COLO668 (cell line): ENCODE results near the gene BSN.

ENCODE experiments used
- DNase-seq: peaks from one replicate; lab custom pipeline; 2025; ENCODE audit not compliant: unreplicated experiment; lab: John Stamatoyannopoulos, UW

The BSN gene, protein sequence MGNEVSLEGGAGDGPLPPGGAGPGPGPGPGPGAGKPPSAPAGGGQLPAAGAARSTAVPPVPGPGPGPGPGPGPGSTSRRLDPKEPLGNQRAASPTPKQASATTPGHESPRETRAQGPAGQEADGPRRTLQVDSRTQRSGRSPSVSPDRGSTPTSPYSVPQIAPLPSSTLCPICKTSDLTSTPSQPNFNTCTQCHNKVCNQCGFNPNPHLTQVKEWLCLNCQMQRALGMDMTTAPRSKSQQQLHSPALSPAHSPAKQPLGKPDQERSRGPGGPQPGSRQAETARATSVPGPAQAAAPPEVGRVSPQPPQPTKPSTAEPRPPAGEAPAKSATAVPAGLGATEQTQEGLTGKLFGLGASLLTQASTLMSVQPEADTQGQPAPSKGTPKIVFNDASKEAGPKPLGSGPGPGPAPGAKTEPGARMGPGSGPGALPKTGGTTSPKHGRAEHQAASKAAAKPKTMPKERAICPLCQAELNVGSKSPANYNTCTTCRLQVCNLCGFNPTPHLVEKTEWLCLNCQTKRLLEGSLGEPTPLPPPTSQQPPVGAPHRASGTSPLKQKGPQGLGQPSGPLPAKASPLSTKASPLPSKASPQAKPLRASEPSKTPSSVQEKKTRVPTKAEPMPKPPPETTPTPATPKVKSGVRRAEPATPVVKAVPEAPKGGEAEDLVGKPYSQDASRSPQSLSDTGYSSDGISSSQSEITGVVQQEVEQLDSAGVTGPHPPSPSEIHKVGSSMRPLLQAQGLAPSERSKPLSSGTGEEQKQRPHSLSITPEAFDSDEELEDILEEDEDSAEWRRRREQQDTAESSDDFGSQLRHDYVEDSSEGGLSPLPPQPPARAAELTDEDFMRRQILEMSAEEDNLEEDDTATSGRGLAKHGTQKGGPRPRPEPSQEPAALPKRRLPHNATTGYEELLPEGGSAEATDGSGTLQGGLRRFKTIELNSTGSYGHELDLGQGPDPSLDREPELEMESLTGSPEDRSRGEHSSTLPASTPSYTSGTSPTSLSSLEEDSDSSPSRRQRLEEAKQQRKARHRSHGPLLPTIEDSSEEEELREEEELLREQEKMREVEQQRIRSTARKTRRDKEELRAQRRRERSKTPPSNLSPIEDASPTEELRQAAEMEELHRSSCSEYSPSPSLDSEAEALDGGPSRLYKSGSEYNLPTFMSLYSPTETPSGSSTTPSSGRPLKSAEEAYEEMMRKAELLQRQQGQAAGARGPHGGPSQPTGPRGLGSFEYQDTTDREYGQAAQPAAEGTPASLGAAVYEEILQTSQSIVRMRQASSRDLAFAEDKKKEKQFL (N-terminal part only)

DNA sequence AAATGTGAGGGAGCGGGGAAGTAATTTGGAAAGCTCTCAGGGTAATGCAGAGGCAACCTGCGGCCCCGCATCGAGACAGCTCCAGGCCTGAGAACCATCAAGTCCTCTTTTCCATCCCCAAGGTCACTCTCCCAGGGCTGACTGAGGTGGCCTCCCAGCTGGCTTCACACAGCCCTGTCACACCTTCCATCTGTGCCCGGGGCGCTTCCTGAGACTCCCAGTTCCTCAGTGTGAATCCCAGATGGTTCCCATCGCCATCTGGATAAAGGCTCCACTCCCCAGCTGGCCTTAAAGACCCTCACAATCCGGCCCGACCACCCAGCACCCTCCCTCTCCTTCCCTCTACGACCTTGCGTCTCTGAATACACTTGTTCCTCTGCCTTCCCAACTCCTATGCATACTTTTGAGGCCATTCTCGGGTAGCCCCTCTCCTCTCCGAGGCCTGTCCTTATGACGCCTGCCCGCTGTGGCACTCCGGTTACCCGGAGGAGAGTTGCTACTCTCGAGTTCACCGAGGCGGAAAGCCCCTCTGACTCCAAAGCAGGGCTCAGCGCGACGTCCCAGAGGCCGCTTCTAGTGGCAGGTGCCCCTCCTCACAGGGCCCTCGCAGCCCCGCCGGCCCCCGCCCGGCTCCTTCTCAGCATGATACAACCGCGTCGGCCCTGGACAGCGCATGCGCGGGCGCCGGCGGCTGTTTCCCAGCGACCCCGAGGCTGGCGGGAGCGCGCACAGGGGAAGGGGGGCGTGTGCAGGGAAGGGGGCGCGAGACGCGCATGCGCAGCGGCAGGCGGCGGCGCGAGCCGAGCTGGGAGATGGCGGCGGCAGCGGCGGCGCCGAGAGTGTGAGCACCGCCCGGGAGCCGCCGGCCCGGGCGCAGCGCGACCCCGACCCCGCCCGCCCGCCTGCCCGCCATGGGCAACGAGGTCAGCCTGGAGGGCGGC lies at the start of gene BSN:
Gene BSN, plus strand, starts transcription at position 786 of the 941 bp plus-strand sequence. Its CDS starts 126 bp downstream, at position 912.
- DNase-seq, result peak; percentile 92

DNA sequence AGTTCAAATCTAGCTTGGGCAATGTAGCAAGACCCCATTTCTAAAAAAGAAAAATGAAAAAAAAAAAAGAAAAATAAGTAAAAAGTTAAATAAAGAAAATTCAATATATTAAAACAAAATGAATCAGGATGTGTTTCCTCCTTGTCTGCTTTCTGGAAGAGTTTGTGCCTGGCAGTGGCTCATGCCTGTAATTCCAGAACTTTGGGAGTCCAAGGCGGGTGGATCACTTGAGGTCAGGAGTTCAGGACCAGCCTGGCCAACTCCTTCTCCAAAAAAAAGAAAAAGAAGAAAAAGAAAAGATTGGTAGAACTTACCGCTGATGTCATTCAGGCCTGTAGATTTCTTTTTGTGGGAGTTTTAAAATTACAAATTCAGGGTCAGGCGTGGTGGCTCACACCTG lies 47.4 kb upstream of the BSN start:
- DNase-seq, result no peak

- no peak for DNase-seq
These were observed 45.2 kb upstream of the BSN start for GRCh38 chr3:49509028-49509561.

DNA sequence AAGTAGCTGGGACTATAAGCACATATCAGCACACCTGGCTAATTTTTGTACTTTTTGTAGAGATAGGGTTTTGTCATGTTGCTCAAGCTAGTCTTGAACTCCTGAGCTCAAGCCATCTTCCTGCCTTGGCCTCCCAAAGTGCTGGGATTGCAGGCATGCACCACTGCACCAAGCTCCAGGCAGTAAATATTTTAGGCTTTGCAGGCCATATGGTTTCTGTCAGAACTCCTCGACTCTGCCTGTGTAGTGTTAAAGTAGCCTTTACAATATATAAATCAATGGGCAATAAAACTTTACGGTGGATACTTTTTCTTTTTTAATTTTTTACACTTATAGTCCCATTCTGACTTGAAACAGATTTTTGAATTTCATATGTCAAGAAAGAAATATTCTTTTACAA lies 42.6 kb upstream of the BSN start:
- no peak for DNase-seq

DNA sequence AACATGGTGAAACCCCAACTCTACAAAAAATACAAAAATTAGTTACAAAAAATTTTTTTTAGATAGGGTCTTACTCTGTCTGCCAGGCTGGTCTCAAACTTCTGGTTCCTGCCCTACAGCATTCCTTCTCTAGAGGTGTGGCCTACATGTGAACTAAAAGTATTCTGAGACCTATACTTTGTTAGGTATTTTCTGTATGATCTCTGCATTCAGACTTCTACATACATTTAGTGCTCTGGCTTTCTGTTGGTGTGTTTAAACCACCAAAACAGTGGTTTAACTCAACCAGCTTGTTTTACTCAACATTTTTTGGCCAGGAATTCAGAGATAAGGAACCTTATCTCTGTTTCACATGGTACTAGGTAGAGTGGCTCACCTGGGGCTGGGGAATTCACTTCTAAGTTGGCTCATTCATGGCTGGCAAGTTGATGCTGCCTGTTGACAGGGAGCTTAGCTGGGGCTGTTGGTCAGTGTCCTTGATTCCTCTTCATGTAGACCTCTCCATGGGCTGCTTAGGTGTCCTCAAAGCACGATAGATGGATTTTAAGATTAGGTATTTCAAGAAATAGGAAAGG lies 41.4 kb upstream of the BSN start:
- no peak for DNase-seq

- DNase-seq, result no peak
These were observed 40.7 kb upstream of the BSN start for GRCh38 chr3:49513494-49514124.

GRCh38 chr3:49518016-49518415 lies 36.3 kb upstream of the BSN start:
- DNase-seq, result no peak

DNA sequence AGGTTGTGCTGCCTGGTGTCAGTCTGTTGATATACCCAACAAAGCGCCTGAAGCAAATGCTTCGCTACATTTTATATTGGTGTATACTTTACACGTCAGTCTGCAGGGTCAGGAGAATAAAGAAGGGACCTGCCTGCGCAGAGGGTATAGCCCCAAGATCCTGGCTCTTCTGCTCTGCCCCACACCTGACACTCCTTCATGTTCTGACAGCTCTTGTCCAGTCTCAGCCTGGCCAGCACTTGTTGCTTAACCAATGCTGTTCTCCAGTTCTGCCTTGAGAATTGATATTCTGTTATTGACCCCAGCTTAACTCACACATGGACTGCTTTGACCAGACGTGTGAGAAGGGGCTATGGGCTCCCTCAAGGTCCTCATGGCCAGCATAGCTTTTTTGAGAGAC lies 35.8 kb upstream of the BSN start:
- DNase-seq, result no peak

GRCh38 chr3:49519296-49519695 lies 35.0 kb upstream of the BSN start:
- DNase-seq, result no peak

GRCh38 chr3:49519916-49520385 lies 34.3 kb upstream of the BSN start:
- no peak for DNase-seq

GRCh38 chr3:49523756-49524747 lies 30.2 kb upstream of the BSN start:
- no peak for DNase-seq

DNA sequence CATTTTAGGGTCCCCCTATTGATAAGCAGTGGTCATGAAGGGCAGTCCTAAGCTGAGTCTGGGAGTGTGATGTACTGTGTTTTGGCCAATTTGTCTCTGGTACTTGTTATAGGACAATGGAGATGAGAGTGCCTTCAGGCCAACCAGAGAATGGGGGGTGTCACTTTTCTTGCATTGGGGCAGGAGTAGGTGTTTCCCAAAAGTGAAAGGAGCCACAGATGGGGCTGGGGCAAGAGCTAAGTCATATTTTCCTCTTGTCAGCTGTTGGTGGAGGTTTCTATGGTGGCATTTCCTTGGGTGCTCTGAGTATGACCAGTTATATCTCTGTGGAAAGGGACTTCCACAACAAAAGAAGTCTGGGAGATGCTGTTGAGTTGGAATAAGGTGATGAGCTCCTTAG lies 24.7 kb upstream of the BSN start:
- no peak for DNase-seq

DNA sequence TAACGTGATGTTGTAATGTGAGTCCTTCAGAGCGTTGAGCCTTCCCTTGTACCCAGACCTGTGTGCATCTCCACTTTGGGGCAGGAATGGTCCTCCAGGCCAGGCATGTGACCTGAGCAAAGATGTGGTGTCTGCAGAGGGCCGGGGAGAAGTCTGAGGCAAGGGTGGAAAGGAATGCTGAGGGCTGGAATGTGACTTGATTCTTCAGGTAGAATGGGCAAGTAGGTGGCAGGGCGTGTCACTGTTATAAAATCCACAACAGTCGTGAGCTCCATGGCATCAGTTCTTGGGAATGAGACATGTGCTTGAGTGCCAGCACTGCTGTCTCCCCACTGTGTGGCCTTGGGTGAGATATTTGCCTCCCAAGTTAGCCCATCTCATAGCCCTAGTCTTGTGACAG lies 24.0 kb upstream of the BSN start:
- DNase-seq, result no peak

- DNase-seq, result no peak
These were observed 23.6 kb upstream of the BSN start for GRCh38 chr3:49530701-49531100.

GRCh38 chr3:49531218-49531617 lies 23.1 kb upstream of the BSN start:
- DNase-seq, result no peak

GRCh38 chr3:49531715-49532114 lies 22.6 kb upstream of the BSN start:
- no peak for DNase-seq

- DNase-seq, result no peak
These were observed 21.2 kb upstream of the BSN start for GRCh38 chr3:49533031-49533430.
